Activated T-helper 9 cell treated with anti-CD3 and anti-CD28 coated beads, Interleukin-2, amount 50 U/mL, for 16 hours (primary cell): ENCODE measurements around the gene SLC6A11.

Experiments
- DNase-seq: peaks from one replicate; pipeline ENCODE4 v3.0.0-alpha.2; 2020; ENCODE audit warnings: low read depth

The SLC6A11 gene

GRCh38 chr3:10841100-10841499 lies 25.1 kb downstream of the SLC6A11 start:
- no peak for DNase-seq

GRCh38 chr3:10843378-10843777 lies 27.4 kb downstream of the SLC6A11 start:
- no peak for DNase-seq

- DNase-seq: no peak
Measured at GRCh38 chr3:10845001-10845761, 29.2 kb downstream of the SLC6A11 start.

GRCh38 chr3:10845839-10846656 lies 30.0 kb downstream of the SLC6A11 start:
- DNase-seq: no peak

- no peak for DNase-seq
Measured at GRCh38 chr3:10846657-10846975, 30.6 kb downstream of the SLC6A11 start.

- DNase-seq: no peak
Measured at GRCh38 chr3:10848261-10848660, 32.2 kb downstream of the SLC6A11 start.

GRCh38 chr3:10852066-10852808 lies 36.2 kb downstream of the SLC6A11 start:
- no peak for DNase-seq

GRCh38 chr3:10855083-10855870 lies 39.2 kb downstream of the SLC6A11 start:
- no peak for DNase-seq

GRCh38 chr3:10855871-10856662 lies 40.0 kb downstream of the SLC6A11 start:
- no peak for DNase-seq

- DNase-seq: no peak
Measured at GRCh38 chr3:10857235-10857634, 41.2 kb downstream of the SLC6A11 start.

- no peak for DNase-seq
Measured at GRCh38 chr3:10858091-10858490, 42.1 kb downstream of the SLC6A11 start.

GRCh38 chr3:10867384-10867783 lies 51.4 kb downstream of the SLC6A11 start:
- no peak for DNase-seq

GRCh38 chr3:10869460-10869859 lies 53.4 kb downstream of the SLC6A11 start:
- no peak for DNase-seq

GRCh38 chr3:10870296-10870695 lies 54.3 kb downstream of the SLC6A11 start:
- DNase-seq: no peak

- DNase-seq: no peak
Measured at GRCh38 chr3:10873415-10873814, 57.4 kb downstream of the SLC6A11 start.

GRCh38 chr3:10875914-10876313 lies 59.9 kb downstream of the SLC6A11 start:
- DNase-seq: no peak

GRCh38 chr3:10876661-10877060 lies 60.6 kb downstream of the SLC6A11 start:
- DNase-seq: no peak

- no peak for DNase-seq
Measured at GRCh38 chr3:10882851-10883250, 66.8 kb downstream of the SLC6A11 start.

- DNase-seq: no peak
Measured at GRCh38 chr3:10883478-10884234, 67.6 kb downstream of the SLC6A11 start.

GRCh38 chr3:10887015-10887414 lies 71.0 kb downstream of the SLC6A11 start:
- no peak for DNase-seq
